H1 (cell line): Measurements from ENCODE around the gene RASA1. TPM values are rescaled to one million over a fixed set of nuclear protein-coding genes. Genes with fewer than 3 reads are reported as not detected.

Experiments
- EZH2 ChIP-seq: fragments of 200-600 bp; sonication (generic); IDR thresholded peaks from 2 replicates; pipeline ENCODE4 v1.7.1; 2012; ENCODE audit warnings: low read depth, mild to moderate bottlenecking, moderate library complexity, low read length, inconsistent platforms; ENCODE audit not compliant: severe bottlenecking
- HDAC6 ChIP-seq: IDR thresholded peaks from one replicate; pipeline ENCODE4 v1.7.1; 2012; ENCODE audit warnings: low read depth, mild to moderate bottlenecking, inconsistent platforms, low read length, moderate library complexity
- KDM5A ChIP-seq: fragments of 200-600 bp; IDR thresholded peaks from 2 replicates; pipeline ENCODE4 v1.7.1; 2012; ENCODE audit warnings: mild to moderate bottlenecking, low read length, inconsistent platforms, mixed read lengths
- POU5F1 ChIP-seq: IDR thresholded peaks from 2 replicates; pipeline ENCODE4 v1.6.1; 2011; ENCODE audit warnings: low read depth, mild to moderate bottlenecking, low read length, moderate library complexity
- SIN3A ChIP-seq, 2 experiments: IDR thresholded peaks in 1 of 2; conservative IDR thresholded peaks in 1 of 2; 2 replicates each; pipeline ENCODE4 v1.6.1; 2011 to 2012; ENCODE audit warnings: low read length in 2 of 2, improper control_type of control experiment in 1 of 2, low read depth in 1 of 2, mild to moderate bottlenecking in 1 of 2
- polyA plus RNA-seq, 7 experiments: library from polyadenylated mRNA; depleted of rRNA in 3 of 7; stranded (reverse) in 5 of 7; unstranded in 2 of 7; fragments of >200 nt in 5 of 7; fragments of 200-250 nt in 2 of 7; gene quantifications; 1 replicate in 5 of 7; 2 replicates in 1 of 7; 4 replicates in 1 of 7; pipeline versions ENCODE4 v1.2.1 to v1.2.3, GENCODE V29; 2011 to 2013; ENCODE audit warnings: missing spikeins in 2 of 7, mixed read lengths in 2 of 7
- total RNA-seq: library from RNA; stranded (reverse); fragmentation: NEBNext Ultra II Directional; extraction: Animal tissue kit (Norgen Biotek cat#: 25700); gene quantifications from 2 replicates; pipeline ENCODE4 v1.2.1, GENCODE V29; 2021
- TF ChIP-seq, protein P1 (sequence below): IDR thresholded peaks from 2 replicates; pipeline ENCODE4 v1.6.1; 2012; ENCODE audit warnings: low read length, inconsistent platforms

The RASA1 gene
- total and polyA plus RNA-seq, 2 of the 8 experiments (the other 6 are each of a cell fraction or from before 2014, with no cell fraction given), result 15.9 to 33.8 TPM

DNA sequence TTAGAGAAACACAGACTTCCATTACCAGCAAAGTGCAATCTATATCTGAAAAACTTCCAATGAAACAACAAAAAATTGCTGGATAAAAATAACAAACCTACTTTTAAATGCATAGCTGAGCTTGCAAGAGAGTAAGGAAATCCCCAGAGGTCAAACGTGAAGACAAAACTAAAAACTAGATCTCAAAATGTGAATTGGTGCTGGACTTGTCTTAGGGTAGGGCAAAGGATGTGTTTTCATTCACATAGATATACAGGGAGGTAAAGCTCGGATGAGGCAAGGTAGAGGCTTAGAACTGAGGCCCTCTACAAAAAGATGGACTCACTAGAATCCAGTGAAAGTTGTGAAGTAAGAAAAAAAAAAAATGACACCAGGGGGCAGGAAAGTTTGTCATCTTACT, 13.6 kb upstream of the RASA1 start (continued):
- TF ChIP-seq SIN3A (conservative IDR thresholded peaks at IDR 0.05 in 1 of 2, IDR thresholded peaks at IDR 0.05 in 1 of 2; ENCODE audit: low read depth in 1 of 2, low read length in 2 of 2) (no peak), HDAC6 (no peak), KDM5A (no peak), POU5F1 (no peak), EZH2 (no peak)
- TF ChIP-seq, protein P1, sequence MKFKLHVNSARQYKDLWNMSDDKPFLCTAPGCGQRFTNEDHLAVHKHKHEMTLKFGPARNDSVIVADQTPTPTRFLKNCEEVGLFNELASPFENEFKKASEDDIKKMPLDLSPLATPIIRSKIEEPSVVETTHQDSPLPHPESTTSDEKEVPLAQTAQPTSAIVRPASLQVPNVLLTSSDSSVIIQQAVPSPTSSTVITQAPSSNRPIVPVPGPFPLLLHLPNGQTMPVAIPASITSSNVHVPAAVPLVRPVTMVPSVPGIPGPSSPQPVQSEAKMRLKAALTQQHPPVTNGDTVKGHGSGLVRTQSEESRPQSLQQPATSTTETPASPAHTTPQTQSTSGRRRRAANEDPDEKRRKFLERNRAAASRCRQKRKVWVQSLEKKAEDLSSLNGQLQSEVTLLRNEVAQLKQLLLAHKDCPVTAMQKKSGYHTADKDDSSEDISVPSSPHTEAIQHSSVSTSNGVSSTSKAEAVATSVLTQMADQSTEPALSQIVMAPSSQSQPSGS, result no peak
